Endothelial cell (in vitro differentiated cells): ENCODE measurements around the gene WDFY4. TPM values are rescaled to one million over a fixed set of nuclear protein-coding genes. Genes with fewer than 3 reads are reported as not detected.

Experiments
- DNase-seq: peaks from one replicate; pipeline ENCODE4 v3.0.0; 2021; ENCODE audit warnings: low spot score
- H3K27ac Mint-ChIP-seq: one replicate; pipeline ENCODE4 v1.8.0; 2021; ENCODE audit warnings: mixed read lengths, inconsistent platforms; ENCODE audit not compliant: unreplicated experiment
- H3K27me3 Mint-ChIP-seq: one replicate; pipeline ENCODE4 v1.8.0; 2021; ENCODE audit warnings: mild to moderate bottlenecking, moderate library complexity, mixed read lengths, inconsistent platforms; ENCODE audit not compliant: unreplicated experiment
- H3K36me3 Mint-ChIP-seq: one replicate; pipeline ENCODE4 v1.8.0; 2021; ENCODE audit warnings: mild to moderate bottlenecking, low read depth, mixed read lengths, inconsistent platforms; ENCODE audit not compliant: unreplicated experiment
- H3K4me1 Mint-ChIP-seq: one replicate; pipeline ENCODE4 v1.8.0; 2021; ENCODE audit warnings: mild to moderate bottlenecking, mixed read lengths, inconsistent platforms; ENCODE audit not compliant: unreplicated experiment
- H3K4me3 Mint-ChIP-seq: one replicate; pipeline ENCODE4 v1.8.0; 2021; ENCODE audit warnings: mild to moderate bottlenecking, mixed read lengths, inconsistent platforms; ENCODE audit not compliant: unreplicated experiment
- H3K9me3 Mint-ChIP-seq: one replicate; pipeline ENCODE4 v1.8.0; 2021; ENCODE audit warnings: mixed read lengths, inconsistent platforms; ENCODE audit not compliant: unreplicated experiment
- CTCF ChIP-seq: fragments of 200-600 bp; sonication (generic); IDR thresholded peaks from one replicate; pipeline ENCODE4 v1.5.0; 2021; ENCODE audit warnings: antibody characterized with exemption; ENCODE audit not compliant: unreplicated experiment
- total RNA-seq: library from RNA; stranded (reverse); fragmentation: NEBNext Ultra II Directional; extraction: Animal tissue kit (Norgen Biotek cat#: 25700); gene quantifications from one replicate; pipeline ENCODE4 v1.2.1, GENCODE V29; 2021; ENCODE audit not compliant: unreplicated experiment

WDFY4 gene
- total RNA-seq, 1 donor from 2014 or later, result 0.54 TPM

- H3K9me3 Mint-ChIP-seq, result no peaks in the 10 kb centered on the region
- no peaks in the 10 kb centered on the region for H3K4me1 Mint-ChIP-seq
- no peaks in the 10 kb centered on the region for H3K27me3 Mint-ChIP-seq
- no peak overlapping the region for H3K27ac Mint-ChIP-seq
- H3K4me3 Mint-ChIP-seq, result no peak overlapping the region
- no peak for DNase-seq
- no peaks in the 10 kb centered on the region for H3K36me3 Mint-ChIP-seq
- no peak for TF ChIP-seq CTCF
Observed at GRCh38 chr10:49000437-49001398, 316.0 kb downstream of the WDFY4 start.

GRCh38 chr10:49001402-49001801 is 316.7 kb downstream of the WDFY4 start:
- no peak for DNase-seq
- H3K27ac Mint-ChIP-seq, result no peak overlapping the region
- TF ChIP-seq CTCF, result no peak

GRCh38 chr10:49001870-49002672 is 317.4 kb downstream of the WDFY4 start:
- TF ChIP-seq CTCF, result no peak
- Mint-ChIP-seq H3K4me3 (no peak overlapping the region), H3K4me1 (no peaks in the 10 kb centered on the region), H3K27me3 (no peaks in the 10 kb centered on the region), H3K27ac (no peak overlapping the region), H3K9me3 (no peaks in the 10 kb centered on the region), H3K36me3 (no peaks in the 10 kb centered on the region)
- no peak for DNase-seq

More at GRCh38 chr10:49001402-49001801, 316.7 kb downstream of the WDFY4 start:
- no peak overlapping the region for H3K4me3 Mint-ChIP-seq
- H3K36me3 Mint-ChIP-seq, result no peaks in the 10 kb centered on the region
- H3K9me3 Mint-ChIP-seq, result no peaks in the 10 kb centered on the region
- H3K4me1 Mint-ChIP-seq, result no peaks in the 10 kb centered on the region
- H3K27me3 Mint-ChIP-seq, result no peaks in the 10 kb centered on the region

GRCh38 chr10:49005270-49005669 is 320.6 kb downstream of the WDFY4 start:
- H3K27me3 Mint-ChIP-seq, result no peaks in the 10 kb centered on the region
- H3K36me3 Mint-ChIP-seq, result no peaks in the 10 kb centered on the region
- TF ChIP-seq CTCF, result no peak
- H3K4me1 Mint-ChIP-seq, result peaks cover 4% of the 10 kb centered on the region
- H3K9me3 Mint-ChIP-seq, result no peaks in the 10 kb centered on the region
- no peak overlapping the region for H3K27ac Mint-ChIP-seq
- no peak overlapping the region for H3K4me3 Mint-ChIP-seq
- no peak for DNase-seq
